Esophagus muscularis mucosa (tissue), 4 donors: ENCODE data around the gene ACADSB.

Experiments
- EP300 ChIP-seq: sonication (generic); formaldehyde crosslinking; IDR thresholded peaks from one replicate; pipeline ENCODE4 v1.6.1; 2017; ENCODE audit warnings: antibody characterized with exemption
- POLR2A ChIP-seq: fragments of 450-650 bp; IDR thresholded peaks from one replicate; pipeline ENCODE4 v1.6.1; 2017; ENCODE audit warnings: antibody characterized with exemption, moderate library complexity, mild to moderate bottlenecking, low read depth
- POLR2AphosphoS5 ChIP-seq, 2 donors: sonication (generic); formaldehyde crosslinking; IDR thresholded peaks; one replicate each; pipeline ENCODE4 v1.6.1; 2017; ENCODE audit warnings: antibody characterized with exemption in 2 of 2
- TF ChIP-seq, protein P1 (sequence below), 3 experiments: fragments of 200-600 bp in 2 of 3; fragments of 450-650 bp in 1 of 3; sonication (generic) in 2 of 3; IDR thresholded peaks; one replicate each; pipeline ENCODE4 v1.5.1; 2017 to 2019; ENCODE audit warnings: antibody characterized with exemption in 3 of 3, mild to moderate bottlenecking in 2 of 3, moderate library complexity in 1 of 3

DNA sequence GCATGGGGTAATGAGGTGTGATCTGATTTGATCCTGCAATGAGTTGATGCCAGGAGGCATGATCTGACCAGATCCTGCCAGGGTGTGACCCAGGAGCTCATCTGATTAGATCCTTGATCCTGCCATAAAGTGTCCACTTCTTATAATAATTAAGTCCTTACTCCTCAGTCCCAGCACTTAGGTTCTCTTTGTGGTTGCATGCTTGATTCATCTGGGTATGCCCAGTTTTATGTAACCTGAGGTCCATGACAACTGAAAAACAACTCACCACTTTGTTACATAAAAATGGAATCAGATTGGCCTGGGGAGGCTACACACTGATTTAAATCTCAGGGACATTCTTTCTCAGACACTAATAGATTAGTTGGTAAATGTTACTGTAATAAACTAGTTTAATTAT lies 19.1 kb downstream of the ACADSB start:
- TF ChIP-seq, protein P1, sequence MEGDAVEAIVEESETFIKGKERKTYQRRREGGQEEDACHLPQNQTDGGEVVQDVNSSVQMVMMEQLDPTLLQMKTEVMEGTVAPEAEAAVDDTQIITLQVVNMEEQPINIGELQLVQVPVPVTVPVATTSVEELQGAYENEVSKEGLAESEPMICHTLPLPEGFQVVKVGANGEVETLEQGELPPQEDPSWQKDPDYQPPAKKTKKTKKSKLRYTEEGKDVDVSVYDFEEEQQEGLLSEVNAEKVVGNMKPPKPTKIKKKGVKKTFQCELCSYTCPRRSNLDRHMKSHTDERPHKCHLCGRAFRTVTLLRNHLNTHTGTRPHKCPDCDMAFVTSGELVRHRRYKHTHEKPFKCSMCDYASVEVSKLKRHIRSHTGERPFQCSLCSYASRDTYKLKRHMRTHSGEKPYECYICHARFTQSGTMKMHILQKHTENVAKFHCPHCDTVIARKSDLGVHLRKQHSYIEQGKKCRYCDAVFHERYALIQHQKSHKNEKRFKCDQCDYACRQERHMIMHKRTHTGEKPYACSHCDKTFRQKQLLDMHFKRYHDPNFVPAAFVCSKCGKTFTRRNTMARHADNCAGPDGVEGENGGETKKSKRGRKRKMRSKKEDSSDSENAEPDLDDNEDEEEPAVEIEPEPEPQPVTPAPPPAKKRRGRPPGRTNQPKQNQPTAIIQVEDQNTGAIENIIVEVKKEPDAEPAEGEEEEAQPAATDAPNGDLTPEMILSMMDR (IDR thresholded peaks at IDR 0.05) = no peak
- TF ChIP-seq POLR2AphosphoS5 (IDR thresholded peaks at IDR 0.05) = no peak
- TF ChIP-seq POLR2A = no peak
- TF ChIP-seq EP300 = no peak
